Fibroblast of skin of right quadriceps (primary cell): ENCODE results near the gene GBA2.

ENCODE experiments used
- DNase-seq: peaks from one replicate; pipeline ENCODE4 v3.0.0-alpha.2; 2013

GBA2 gene

DNA sequence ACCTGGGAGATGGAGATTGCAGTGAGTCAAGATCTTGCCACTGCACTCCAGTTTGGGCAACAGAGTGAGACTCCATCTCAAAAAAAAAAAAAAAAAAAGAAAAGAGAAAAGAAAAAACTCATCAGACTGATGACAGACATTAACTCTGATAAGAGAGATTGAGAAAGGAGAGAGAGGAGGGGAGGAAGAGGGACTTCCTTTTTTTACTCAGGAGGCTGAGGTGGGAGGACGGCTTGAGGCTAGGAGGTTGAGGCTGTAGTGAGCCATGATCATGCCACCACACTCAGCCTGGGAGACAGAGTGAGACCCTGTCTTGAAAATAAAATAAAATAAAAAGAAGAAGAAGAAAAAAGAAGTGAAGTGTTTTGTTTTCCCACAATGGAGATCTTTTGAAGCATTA, 14.8 kb upstream of the GBA2 start:
- DNase-seq = no peak

- DNase-seq = no peak
Measured at GRCh38 chr9:35763181-35763580, 14.2 kb upstream of the GBA2 start.

- DNase-seq = peak; percentile 20
Measured at GRCh38 chr9:35760651-35761050, 11.6 kb upstream of the GBA2 start.

- DNase-seq = no peak
Measured at GRCh38 chr9:35759795-35760194, 10.8 kb upstream of the GBA2 start.

GRCh38 chr9:35758475-35759050, 9.5 kb upstream of the GBA2 start:
- DNase-seq = no peak

- no peak for DNase-seq
Measured at GRCh38 chr9:35757892-35758275, 8.9 kb upstream of the GBA2 start.

DNA sequence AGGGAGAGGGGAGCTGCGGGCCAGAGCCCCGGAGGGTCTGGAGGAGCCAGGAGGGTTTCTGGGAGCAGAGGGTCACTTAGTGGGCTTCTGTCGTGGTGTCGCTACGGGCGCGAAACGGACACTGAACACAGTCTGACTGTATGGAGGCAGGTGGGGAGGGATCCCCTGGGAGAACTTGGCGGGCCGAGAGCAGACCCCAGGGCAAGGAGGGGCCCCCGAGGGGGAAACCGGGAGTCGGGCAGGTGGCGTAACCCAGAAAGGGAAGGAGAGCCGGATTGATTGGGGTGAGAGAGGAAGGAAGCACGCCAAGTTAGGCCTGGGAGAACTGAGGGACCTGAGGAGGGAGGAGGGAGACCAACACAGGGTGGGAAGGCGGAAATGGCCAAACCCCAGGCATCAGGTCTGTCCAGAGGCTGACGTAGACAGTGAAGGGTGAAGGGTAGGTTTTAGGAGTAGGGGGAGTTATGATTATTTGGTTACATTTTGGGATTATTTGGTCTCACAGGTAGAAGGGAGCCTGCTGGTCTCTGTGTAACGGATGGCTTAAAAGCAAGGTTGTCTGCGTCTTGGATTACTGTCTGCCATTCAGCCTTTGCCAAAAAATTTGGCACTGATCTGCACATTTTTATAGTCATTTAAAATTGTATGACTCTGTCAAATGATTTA, 8.3 kb upstream of the GBA2 start:
- no peak for DNase-seq

GRCh38 chr9:35756275-35757225, 7.5 kb upstream of the GBA2 start:
- DNase-seq = no peak

DNA sequence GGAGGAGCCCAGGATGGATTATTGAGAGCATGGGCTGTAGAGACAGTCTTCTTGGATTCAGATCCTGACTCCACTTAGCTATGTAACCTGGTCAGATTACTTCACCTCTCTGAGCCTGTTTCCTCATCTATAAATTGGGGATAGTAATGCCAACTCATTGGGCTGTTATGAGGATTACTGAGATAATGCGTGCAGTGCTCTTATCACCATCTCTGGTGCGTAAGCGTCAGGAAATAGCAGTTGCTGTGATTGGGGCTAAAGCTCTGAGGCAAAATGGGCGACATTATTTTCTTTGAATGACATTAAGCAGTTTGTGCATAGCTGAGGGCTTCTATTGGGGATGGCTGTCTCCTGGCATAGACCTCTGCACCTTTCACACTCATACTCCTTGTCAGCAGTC, 6.0 kb upstream of the GBA2 start:
- no peak for DNase-seq

DNA sequence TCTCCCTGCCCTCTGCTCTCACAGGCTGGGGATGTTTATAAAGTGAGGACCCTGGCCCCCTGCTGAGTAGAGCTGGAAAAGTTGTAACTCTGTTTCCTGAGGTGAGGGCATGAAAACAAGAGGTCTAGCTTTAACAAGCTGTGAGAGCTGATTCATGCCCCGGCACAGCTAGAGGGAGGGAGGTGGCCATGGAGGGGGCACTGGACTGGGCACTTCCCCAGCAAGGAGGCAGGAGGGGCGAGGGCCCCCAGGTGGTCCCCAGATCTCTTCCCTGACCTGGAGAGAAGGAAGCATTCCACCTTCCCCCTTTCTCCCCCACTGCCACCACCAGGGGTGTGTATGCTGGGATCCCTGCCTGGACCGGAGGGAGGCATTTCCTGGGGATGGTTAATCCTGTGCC, 5.2 kb upstream of the GBA2 start, which contains the start of gene MSMP:
Gene MSMP, minus strand, starts transcription at position 13 of the 400 bp plus-strand sequence. CDS start 147 bp downstream, outside the sequence.
- DNase-seq = no peak

GRCh38 chr9:35753466-35753865, 4.4 kb upstream of the GBA2 start:
- DNase-seq = no peak

DNA sequence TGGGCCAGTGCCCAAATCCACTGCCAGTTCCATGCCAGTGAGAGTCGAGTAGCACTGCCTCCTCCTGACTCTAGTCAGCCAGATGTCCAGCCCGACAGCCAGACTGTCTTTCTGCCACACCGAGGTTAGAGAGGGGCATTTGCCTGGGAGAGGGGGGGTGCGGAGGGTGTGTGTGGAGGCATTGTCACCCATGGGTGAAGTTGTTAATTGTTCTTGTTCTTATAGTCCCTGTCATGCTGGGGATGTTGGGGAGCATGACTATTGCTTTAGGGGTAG, 1.2 kb upstream of the GBA2 start:
- DNase-seq = no peak

DNA sequence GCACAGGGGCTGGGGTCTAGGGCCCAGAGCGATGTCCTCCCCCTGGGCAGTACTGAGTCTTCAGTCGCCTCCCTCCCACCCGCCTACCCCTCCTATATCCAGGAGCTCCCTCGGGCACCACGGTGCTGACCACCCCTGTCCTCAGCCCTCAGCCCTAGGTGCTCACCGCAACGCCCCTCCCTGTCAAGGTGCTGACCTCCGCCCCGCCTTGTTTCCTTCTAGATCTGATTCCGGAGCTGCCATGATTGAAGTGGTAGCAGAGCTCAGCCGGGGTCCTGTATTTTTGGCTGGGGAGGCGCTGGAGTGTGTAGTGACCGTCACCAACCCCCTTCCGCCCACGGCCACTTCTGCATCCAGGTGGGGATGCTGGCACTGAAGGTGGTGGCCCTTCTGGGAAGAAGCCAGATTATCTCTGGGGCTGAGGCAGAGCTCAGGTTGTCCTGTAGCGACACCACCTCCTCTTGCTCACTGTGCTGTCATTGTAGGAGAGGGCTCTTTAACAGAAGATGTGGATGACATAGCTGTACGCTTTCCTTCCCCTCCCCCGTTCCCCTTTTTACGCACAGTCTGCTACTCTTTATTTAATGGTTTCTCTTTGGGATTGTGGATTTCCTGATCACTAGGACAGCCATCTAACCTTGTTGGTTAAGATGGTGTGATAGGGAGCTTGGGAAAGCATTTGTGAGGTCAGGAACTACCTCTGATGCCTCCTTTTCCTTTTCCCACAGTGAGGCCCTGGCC, 657 bp upstream of the GBA2 start:
- no peak for DNase-seq

DNA sequence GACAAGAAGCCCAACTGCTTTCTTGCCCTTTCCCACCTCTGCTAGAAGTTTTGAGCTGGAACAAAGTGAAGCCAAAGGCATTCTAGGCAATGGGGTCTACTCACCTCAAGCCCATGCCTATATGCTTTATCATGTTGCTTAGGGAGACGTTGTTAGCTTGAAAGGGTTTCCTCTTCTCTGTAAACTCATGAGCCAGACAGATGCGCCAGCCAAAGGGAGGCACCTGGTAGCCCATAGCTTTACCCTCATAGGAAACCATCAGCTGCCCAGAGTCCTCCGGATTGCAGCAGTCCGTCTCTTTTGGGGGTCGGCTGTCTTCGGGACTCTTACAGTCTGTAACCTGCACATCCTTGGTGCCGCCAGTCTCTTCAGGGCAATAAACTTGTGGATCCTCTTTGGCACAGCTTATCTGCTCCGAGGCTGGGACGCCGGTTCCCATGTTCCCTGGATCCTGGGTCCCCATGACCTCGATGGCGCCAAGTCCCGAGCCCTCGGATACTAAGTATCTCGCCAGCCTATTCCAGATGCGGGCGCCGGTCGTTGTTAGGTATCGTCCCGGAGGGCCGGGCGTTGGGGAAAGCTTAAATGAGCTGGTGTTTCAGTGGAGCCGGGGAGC, 678 bp downstream of the GBA2 start:
- no peak for DNase-seq

DNA sequence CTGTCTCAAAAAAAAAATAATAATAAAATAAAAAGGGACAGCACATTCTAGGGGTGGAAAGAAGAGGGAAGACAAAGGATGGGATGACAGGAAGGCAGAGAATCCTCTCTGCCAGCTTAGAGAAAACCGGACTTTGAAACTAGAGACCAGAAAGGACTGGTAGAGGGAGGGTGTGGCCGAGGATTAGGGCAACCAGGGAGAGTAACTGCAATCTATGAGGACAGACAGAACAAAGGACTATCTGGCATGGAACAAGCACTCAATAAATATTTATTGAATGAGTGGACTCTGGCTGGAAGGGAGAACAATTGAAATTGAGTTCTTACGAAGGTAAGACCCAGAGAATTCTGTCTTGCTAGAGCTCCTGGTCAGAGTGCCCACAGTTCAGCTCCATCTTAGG, 2.4 kb downstream of the GBA2 start:
- DNase-seq = no peak

DNA sequence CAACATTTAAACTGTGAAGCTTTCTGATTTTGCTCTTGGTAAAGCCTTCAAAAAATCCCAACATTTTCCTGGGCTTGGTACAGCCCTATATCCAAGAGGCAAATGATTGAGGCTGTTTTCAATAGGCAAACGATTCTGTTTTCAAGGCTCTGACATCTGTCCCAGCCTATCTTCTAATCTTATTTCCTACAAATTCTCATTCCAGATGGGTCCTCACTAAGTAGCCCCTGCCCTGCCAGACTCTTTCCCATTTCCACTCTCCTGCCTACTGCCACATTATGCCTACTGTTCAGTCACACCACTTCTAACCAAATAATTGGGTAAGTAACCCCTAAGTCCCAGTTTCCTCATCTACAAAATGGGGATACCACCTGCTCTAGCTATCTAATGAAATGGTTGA, 3.5 kb downstream of the GBA2 start:
- DNase-seq = no peak

DNA sequence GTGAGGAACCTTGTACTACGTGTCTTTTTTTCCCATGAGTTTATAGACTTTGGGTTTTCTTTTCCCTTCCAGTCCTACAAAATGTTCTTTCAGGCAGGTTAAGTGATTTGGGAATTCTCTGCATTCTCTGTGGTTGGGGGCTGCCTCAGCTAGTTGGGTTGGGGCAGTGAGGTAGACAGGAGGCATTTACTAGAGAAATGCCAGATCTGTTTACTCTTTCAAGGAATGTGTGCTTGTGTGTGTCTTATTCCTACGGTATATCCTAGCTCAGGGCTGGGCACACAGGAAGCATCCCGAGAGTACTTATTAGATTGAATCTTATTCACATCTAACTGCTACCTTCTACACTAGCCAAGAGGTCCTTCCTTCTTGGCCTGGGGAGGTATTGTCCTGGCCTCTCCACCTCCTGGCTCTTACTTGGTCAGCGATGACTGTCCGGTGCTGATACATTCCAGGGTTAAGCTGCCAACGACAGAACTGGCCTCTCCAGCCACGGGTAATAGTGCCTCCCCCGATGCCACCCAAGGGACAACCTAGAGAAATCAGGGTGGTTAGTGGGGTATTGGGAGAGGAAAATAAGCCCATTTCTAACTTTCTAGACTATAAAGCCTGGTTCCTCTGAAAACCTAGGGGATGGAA, 5.0 kb downstream of the GBA2 start:
- no peak for DNase-seq

GRCh38 chr9:35743452-35743851, 5.6 kb downstream of the GBA2 start:
- DNase-seq = no peak

GRCh38 chr9:35741740-35742139, 7.3 kb downstream of the GBA2 start:
- no peak for DNase-seq

GRCh38 chr9:35740243-35740642, 8.8 kb downstream of the GBA2 start:
- DNase-seq = no peak

GRCh38 chr9:35738924-35739323, 10.1 kb downstream of the GBA2 start:
- no peak for DNase-seq

DNA sequence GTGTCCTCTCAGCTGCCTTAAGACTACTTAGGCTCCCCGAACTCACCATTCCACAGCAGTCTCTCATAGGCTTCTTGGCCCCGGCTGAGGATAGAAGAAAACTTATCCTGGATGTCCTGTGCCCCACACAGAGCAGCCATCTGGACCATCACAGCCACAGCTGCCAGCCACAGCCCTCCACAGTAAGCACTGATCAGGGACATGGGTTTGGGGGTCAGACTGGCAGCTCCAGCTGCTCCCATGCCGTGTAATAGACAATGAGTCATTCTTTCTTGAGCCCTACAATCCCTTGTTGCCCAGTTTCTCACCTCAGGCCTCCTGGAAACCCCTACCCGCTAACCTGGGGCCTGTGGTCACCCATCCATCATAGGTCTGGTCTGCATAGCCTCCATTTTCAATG, 10.8 kb downstream of the GBA2 start:
- no peak for DNase-seq

DNA sequence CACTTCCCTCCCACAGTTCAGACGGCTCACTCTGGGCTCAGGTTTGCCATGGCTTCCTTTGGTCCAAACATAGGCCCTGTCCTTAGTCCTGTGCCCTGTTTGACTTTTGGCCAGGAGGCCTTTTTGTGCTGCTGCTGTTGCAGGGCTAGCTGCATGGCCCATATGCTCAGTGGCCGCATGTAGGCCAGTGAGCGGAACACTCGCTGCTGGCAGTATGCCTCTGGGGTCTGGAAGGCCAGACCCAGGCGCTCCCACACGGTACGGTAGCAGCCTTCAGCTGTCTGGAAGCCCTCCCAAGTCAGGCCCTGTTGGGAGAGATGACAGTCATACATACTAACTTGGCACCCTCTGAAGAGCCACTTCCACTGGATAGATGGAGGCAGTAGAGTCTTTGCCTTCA, 11.9 kb downstream of the GBA2 start:
- no peak for DNase-seq
